Endothelial cell of umbilical vein (primary cell): ENCODE data around the gene COLGALT1. TPM values are rescaled to one million over a fixed set of nuclear protein-coding genes. Genes with fewer than 3 reads are reported as not detected.

ENCODE experiments used
- BruUV-seq: library from RNA; stranded (reverse); fragments of 400-500 nt; replicated peaks from 2 replicates; lab custom pipeline; 2021; lab: Mats Ljungman, UMichigan
- CTCF ChIA-PET: fragments of 300-600, 350-600 bp; sonication (Branson Sonifier 250); formaldehyde crosslinking; loops from one replicate; lab custom pipeline; 2021; ENCODE audit warnings: antibody characterized with exemption, inconsistent platforms; lab: Charles Lee
- POLR2A ChIA-PET: fragments of 300-600, 350-600 bp; sonication (Branson Sonifier 250); formaldehyde crosslinking; loops from one replicate; lab custom pipeline; 2021; ENCODE audit warnings: antibody characterized with exemption, inconsistent platforms; lab: Charles Lee
- DNase-seq: peaks from one replicate; pipeline ENCODE4 v3.0.0-alpha.2; 2011; ENCODE audit warnings: low read depth, low spot score
- FAIRE-seq: peaks from 2 replicates; lab custom pipeline; 2011; peaks lifted over from hg19 to GRCh38; lab: Jason Lieb, UNC
- H2AFZ ChIP-seq: 2 replicates; pipeline ENCODE4 v1.6.0; 2012; ENCODE audit warnings: low read depth, low read length, control low read depth, inconsistent platforms
- H3K27ac ChIP-seq: 2 replicates; pipeline ENCODE4 v1.5.1; 2011; ENCODE audit warnings: low read depth, mild to moderate bottlenecking, control low read depth, low read length, moderate library complexity; ENCODE audit not compliant: insufficient read depth
- H3K27me3 ChIP-seq, 2 experiments: 2 replicates each; pipeline versions ENCODE4 v1.6.0 to v1.6.1; 2011; ENCODE audit warnings: low read length in 2 of 2, mixed read lengths in 1 of 2; ENCODE audit not compliant: control insufficient read depth in 2 of 2, insufficient read depth in 2 of 2
- H3K36me3 ChIP-seq, 2 experiments: 2 replicates in 1 of 2; 3 replicates in 1 of 2; pipeline ENCODE4 v1.5.1; 2011; ENCODE audit warnings: low read length in 2 of 2, mild to moderate bottlenecking in 1 of 2, moderate library complexity in 1 of 2; ENCODE audit not compliant: control insufficient read depth in 2 of 2, insufficient read depth in 2 of 2; ENCODE audit errors: extremely low read depth in 1 of 2
- H3K4me1 ChIP-seq: 3 replicates; pipeline ENCODE4 v1.5.1; 2011; ENCODE audit warnings: mild to moderate bottlenecking, low read length; ENCODE audit not compliant: control insufficient read depth, insufficient read depth; ENCODE audit errors: extremely low read depth
- H3K4me2 ChIP-seq: 2 replicates; pipeline ENCODE4 v1.6.1; 2011; ENCODE audit warnings: low read length, control low read depth, mixed read lengths; ENCODE audit not compliant: insufficient read depth
- H3K4me3 ChIP-seq, 3 experiments: fragments of 200-600 bp in 1 of 3; sonication (generic), shearing (Covaris generic) in 1 of 3; replicated peaks in 1 of 3; 2 replicates each; pipeline ENCODE4 v1.5.1; 2011 to 2016; ENCODE audit warnings: control low read depth in 3 of 3, low read length in 3 of 3, mild to moderate bottlenecking in 2 of 3, inconsistent platforms in 1 of 3, low read depth in 1 of 3, moderate library complexity in 1 of 3; ENCODE audit not compliant: insufficient read depth in 1 of 3
- H3K79me2 ChIP-seq: 2 replicates; pipeline ENCODE4 v1.6.0; 2012; ENCODE audit warnings: low read length, inconsistent platforms; ENCODE audit not compliant: control insufficient read depth, insufficient read depth
- H3K9ac ChIP-seq: replicated peaks from 2 replicates; pipeline ENCODE3; 2011; ENCODE audit warnings: low read length, control low read depth; ENCODE audit not compliant: insufficient read depth; ENCODE audit errors: extremely low read depth
- H3K9me1 ChIP-seq: replicated peaks from 3 replicates; pipeline ENCODE4 v1.6.0; 2011; ENCODE audit warnings: mild to moderate bottlenecking, low read length; ENCODE audit not compliant: control insufficient read depth, insufficient read depth; ENCODE audit errors: extremely low read depth
- H3K9me3 ChIP-seq: replicated peaks from 2 replicates; pipeline ENCODE4 v1.5.1; 2012; ENCODE audit warnings: low read length, inconsistent platforms; ENCODE audit not compliant: control insufficient read depth, insufficient read depth
- H4K20me1 ChIP-seq: replicated peaks from 2 replicates; pipeline ENCODE3; 2011; ENCODE audit warnings: mild to moderate bottlenecking, low read length; ENCODE audit not compliant: control insufficient read depth, insufficient read depth; ENCODE audit errors: extremely low read depth
- CTCF ChIP-seq, 2 donors: IDR thresholded peaks; 1 replicate in 1 of 2; 2 replicates in 1 of 2; pipeline ENCODE4 v1.5.1; 2011; ENCODE audit warnings: low read length in 2 of 2, mild to moderate bottlenecking in 2 of 2, moderate library complexity in 2 of 2, control low read depth in 1 of 2, inconsistent platforms in 1 of 2, low read depth in 1 of 2; ENCODE audit not compliant: insufficient read depth in 1 of 2; ENCODE audit errors: extremely low read depth in 1 of 2
- EZH2 ChIP-seq: IDR thresholded peaks from 2 replicates; pipeline ENCODE4 v1.6.1; 2012; ENCODE audit warnings: borderline replicate concordance, low read depth, mild to moderate bottlenecking, moderate library complexity, low read length, inconsistent platforms; ENCODE audit not compliant: severe bottlenecking
- FOS ChIP-seq: IDR thresholded peaks from 2 replicates; pipeline ENCODE4 v1.6.1; 2011; ENCODE audit warnings: mild to moderate bottlenecking, low read length, moderate library complexity, borderline replicate concordance; ENCODE audit not compliant: insufficient read depth
- GATA2 ChIP-seq: IDR thresholded peaks from 2 replicates; pipeline ENCODE4 v1.7.0; 2011; ENCODE audit warnings: low read depth, mild to moderate bottlenecking, moderate library complexity, mixed read lengths, low read length; ENCODE audit not compliant: insufficient read length, insufficient read depth
- JUN ChIP-seq: IDR thresholded peaks from 2 replicates; pipeline ENCODE4 v1.6.1; 2011; ENCODE audit warnings: borderline replicate concordance, low read depth; ENCODE audit not compliant: insufficient read length, insufficient read depth
- MYC ChIP-seq: IDR thresholded peaks from one replicate; pipeline ENCODE4 v1.6.1; 2011; ENCODE audit warnings: mild to moderate bottlenecking, low read depth, low read length
- POLR2A ChIP-seq: IDR thresholded peaks from 2 replicates; pipeline ENCODE4 v1.6.1; 2012; ENCODE audit warnings: low read depth, mild to moderate bottlenecking, control low read depth, low read length
- POLR2AphosphoS5 ChIP-seq: IDR thresholded peaks from 2 replicates; pipeline ENCODE4 v1.6.1; 2012; ENCODE audit warnings: low read depth, mild to moderate bottlenecking, control low read depth, low read length, moderate library complexity; ENCODE audit not compliant: insufficient read depth
- dilution Hi-C: fragments of 300-500 bp; cut with MboI; formaldehyde crosslinking; loops from one replicate; pipeline ENCODE4 v1.15.0; 2019; ENCODE audit warnings: low sequenced_read_pairs; ENCODE audit not compliant: extremely low pct_ligation_motif_present
- intact Hi-C: fragments of 100-400 bp; cut with micrococcal nuclease; formaldehyde crosslinking; loops from one replicate; pipeline ENCODE4 v1.10.0; 2022
- polyA plus RNA-seq, 4 experiments: library from polyadenylated mRNA; depleted of rRNA in 3 of 4; stranded (reverse) in 3 of 4; unstranded in 1 of 4; fragments of >200 nt; gene quantifications; 2 replicates each; pipeline versions ENCODE4 v1.2.1 to v1.2.3, GENCODE V29; 2011 to 2012; ENCODE audit warnings: missing spikeins in 1 of 4
- total RNA-seq: library from RNA; stranded (reverse); gene quantifications from 2 replicates; pipeline ENCODE4 v1.2.3, GENCODE V29; 2021
- TF ChIP-seq, protein P1 (sequence below): IDR thresholded peaks from 2 replicates; pipeline ENCODE4 v1.6.1; 2011; ENCODE audit not compliant: insufficient read depth, insufficient read length

COLGALT1 gene
- total and polyA plus RNA-seq, 2 donors (not counting 3 experiments of a cell fraction or from before 2014, with no cell fraction given) = 263 to 355 TPM

DNA sequence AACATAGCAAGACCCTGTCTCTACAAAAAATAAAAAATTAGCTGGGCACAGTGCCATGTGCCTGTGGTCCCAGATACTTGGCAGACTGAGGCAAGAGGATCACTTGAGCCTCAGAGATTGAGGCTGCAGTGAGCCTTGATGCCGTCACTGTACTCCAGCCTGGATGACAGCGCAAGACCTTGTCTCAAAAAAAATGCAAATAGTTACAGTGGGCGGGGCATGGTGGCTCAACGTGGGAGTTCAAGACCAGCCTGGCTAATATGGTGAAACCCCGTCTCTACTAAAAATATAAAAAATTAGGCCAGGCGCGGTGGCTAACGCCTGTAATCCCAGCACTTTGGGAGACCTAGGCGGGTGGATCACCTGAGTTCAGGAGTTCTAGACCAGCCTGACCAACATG, 35.5 kb upstream of the COLGALT1 start:
- Histone ChIP-seq H3K4me3 (no peak overlapping the region), H3K79me2 (no peaks in the 10 kb centered on the region), H3K4me2 (no peak overlapping the region), H3K27me3 (no peaks in the 10 kb centered on the region), H3K27ac (no peak overlapping the region), H3K9ac (no peak overlapping the region), H3K36me3 (peaks cover 0 to 7% of the 10 kb centered on the region in 2 experiments), H3K9me1 (no peaks in the 10 kb centered on the region), H4K20me1 (no peaks in the 10 kb centered on the region), H3K9me3 (peaks cover 4% of the 10 kb centered on the region), H2AFZ (no peak overlapping the region), H3K4me1 (peaks cover 8% of the 10 kb centered on the region)
- FAIRE-seq (no peak), DNase-seq (no peak)
- intact Hi-C loops = no loop called here
- dilution Hi-C loops = no loop called here
- ChIA-PET CTCF (no interaction called here), POLR2A (no interaction called here)
- TF ChIP-seq FOS (no peak), JUN (no peak), GATA2 (no peak)
- TF ChIP-seq, protein P1, sequence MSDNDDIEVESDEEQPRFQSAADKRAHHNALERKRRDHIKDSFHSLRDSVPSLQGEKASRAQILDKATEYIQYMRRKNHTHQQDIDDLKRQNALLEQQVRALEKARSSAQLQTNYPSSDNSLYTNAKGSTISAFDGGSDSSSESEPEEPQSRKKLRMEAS = no peak
- no TSS peak for BruUV-seq

DNA sequence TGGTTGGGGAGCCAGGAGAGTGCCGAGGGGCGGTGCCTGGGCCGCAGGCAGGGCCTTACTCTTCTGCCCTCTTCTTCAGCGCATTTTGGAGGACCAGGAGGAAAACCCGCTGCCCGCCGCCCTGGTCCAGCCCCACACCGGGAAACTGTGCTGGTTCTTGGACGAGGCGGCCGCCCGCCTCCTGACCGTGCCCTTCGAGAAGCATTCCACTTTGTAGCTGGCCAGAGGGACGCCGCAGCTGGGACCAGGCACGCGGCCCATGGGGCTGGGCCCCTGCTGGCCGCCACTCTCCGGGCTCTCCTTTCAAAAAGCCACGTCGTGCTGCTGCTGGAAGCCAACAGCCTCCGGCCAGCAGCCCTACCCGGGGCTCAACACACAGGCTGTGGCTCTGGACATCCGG, 34.6 kb upstream of the COLGALT1 start:
- FAIRE-seq (no peak), DNase-seq (no peak)
- Histone ChIP-seq H3K9ac (no peak overlapping the region), H3K27me3 (no peaks in the 10 kb centered on the region), H3K9me3 (peaks cover 4% of the 10 kb centered on the region), H2AFZ (no peak overlapping the region), H3K9me1 (no peaks in the 10 kb centered on the region), H3K27ac (no peak overlapping the region), H3K4me1 (peaks cover 8% of the 10 kb centered on the region), H3K36me3 (peaks cover 0 to 7% of the 10 kb centered on the region in 2 experiments), H3K4me3 (no peak overlapping the region), H3K79me2 (no peaks in the 10 kb centered on the region), H4K20me1 (no peaks in the 10 kb centered on the region), H3K4me2 (no peak overlapping the region)
- CTCF ChIA-PET = no interaction called here
- dilution Hi-C loops = no loop called here
- intact Hi-C loops = no loop called here
- POLR2A ChIA-PET = no interaction called here
- no peak for TF ChIP-seq JUN
- TF ChIP-seq GATA2 = no peak
- no peak for TF ChIP-seq MYC
- no peak for TF ChIP-seq CTCF (IDR thresholded peaks at IDR 0.05; ENCODE audit: extremely low read depth in 1 of 2, insufficient read depth in 1 of 2, low read depth in 1 of 2, low read length in 2 of 2)
- TF ChIP-seq FOS = no peak
- TF ChIP-seq POLR2AphosphoS5 = no peak
- no peak for TF ChIP-seq POLR2A
- TF ChIP-seq, protein P1 = no peak
- TF ChIP-seq EZH2 = no peak
- BruUV-seq = no TSS peak
